Measurements from ENCODE around the gene AUTS2. TPM values are rescaled to one million over a fixed set of nuclear protein-coding genes. Genes with fewer than 3 reads are reported as not detected.

The AUTS2 gene
- polyA plus RNA-seq, 1 experiment, result 0.54 TPM

GRCh38 chr7:69586321-69586720, 12.0 kb upstream of the AUTS2 start:
- DNase-seq (ENCODE audit: low read depth), result no peak
- ChIA-PET CTCF (interaction anchor here (0.7 kb wide), 1 partner anchor 250 kb away, joined by 3 read pairs; no protein-coding TSS in a partner anchor), POLR2A (no interaction called here)

GRCh38 chr7:69588773-69589172, 9.5 kb upstream of the AUTS2 start:
- ChIA-PET POLR2A (no interaction called here), CTCF (no interaction called here)
- Histone ChIP-seq H3K27me3 (ENCODE audit: control insufficient read depth, insufficient read depth, low read length) (no peaks in the 10 kb centered on the region), H3K36me3 (ENCODE audit: control insufficient read depth, insufficient read depth, low read length) (no peaks in the 10 kb centered on the region), H3K4me3 (ENCODE audit: low read depth, low read length) (no peak overlapping the region)
- TF ChIP-seq CTCF (IDR thresholded peaks at IDR 0.05; ENCODE audit: insufficient read depth, low read depth, low read length), result no peak
- DNase-seq (ENCODE audit: low read depth), result no peak

More at GRCh38 chr7:69586321-69586720, 12.0 kb upstream of the AUTS2 start:
- no peak for TF ChIP-seq CTCF (IDR thresholded peaks at IDR 0.05; ENCODE audit: insufficient read depth, low read depth, low read length)
- no peaks in the 10 kb centered on the region for H3K27me3 ChIP-seq (ENCODE audit: control insufficient read depth, insufficient read depth, low read length)
- H3K4me3 ChIP-seq (ENCODE audit: low read depth, low read length), result no peak overlapping the region
- H3K36me3 ChIP-seq (ENCODE audit: control insufficient read depth, insufficient read depth, low read length), result no peaks in the 10 kb centered on the region

- DNase-seq (ENCODE audit: low read depth), result no peak
- no peak for TF ChIP-seq CTCF (IDR thresholded peaks at IDR 0.05; ENCODE audit: insufficient read depth, low read depth, low read length)
- Histone ChIP-seq H3K27me3 (ENCODE audit: control insufficient read depth, insufficient read depth, low read length) (no peaks in the 10 kb centered on the region), H3K36me3 (ENCODE audit: control insufficient read depth, insufficient read depth, low read length) (no peaks in the 10 kb centered on the region), H3K4me3 (ENCODE audit: low read depth, low read length) (no peak overlapping the region)
- ChIA-PET CTCF (no interaction called here), POLR2A (no interaction called here)
These were observed 6.5 kb upstream of the AUTS2 start for GRCh38 chr7:69591805-69592204.

GRCh38 chr7:69593511-69593910, 4.8 kb upstream of the AUTS2 start:
- POLR2A ChIA-PET, result no interaction called here
- TF ChIP-seq CTCF (IDR thresholded peaks at IDR 0.05; ENCODE audit: insufficient read depth, low read depth, low read length), result no peak
- Histone ChIP-seq H3K36me3 (ENCODE audit: control insufficient read depth, insufficient read depth, low read length) (no peaks in the 10 kb centered on the region), H3K27me3 (ENCODE audit: control insufficient read depth, insufficient read depth, low read length) (no peaks in the 10 kb centered on the region), H3K4me3 (ENCODE audit: low read depth, low read length) (no peak overlapping the region)
- DNase-seq (ENCODE audit: low read depth), result no peak
- CTCF ChIA-PET, result no interaction called here

GRCh38 chr7:69595415-69595814, 2.9 kb upstream of the AUTS2 start:
- no peaks in the 10 kb centered on the region for H3K36me3 ChIP-seq (ENCODE audit: control insufficient read depth, insufficient read depth, low read length)
- POLR2A ChIA-PET, result no interaction called here
- H3K4me3 ChIP-seq (ENCODE audit: low read depth, low read length), result no peak overlapping the region
- H3K27me3 ChIP-seq (ENCODE audit: control insufficient read depth, insufficient read depth, low read length), result peaks cover 1% of the 10 kb centered on the region; the same call in 1 of the 2 replicates
- CTCF ChIA-PET, result no interaction called here
- no peak for DNase-seq (ENCODE audit: low read depth)
- no peak for TF ChIP-seq CTCF (IDR thresholded peaks at IDR 0.05; ENCODE audit: insufficient read depth, low read depth, low read length)

Data from BJ (cell line).